SIG-M5 treated with dmso at 0.1 percent for 504 hours (cell line): ENCODE results near the gene ZNF212.
A peak's percentile ranks its signal among the peaks of the same experiment; 100 is the strongest.
"Not testable (repeated sequence)": the region's sequence is repeated elsewhere in the genome, so short reads cannot be mapped to it uniquely, and the experiment has no call there.

Source experiments
- DNase-seq: peaks from one replicate; lab custom pipeline; 2025; ENCODE audit not compliant: unreplicated experiment; lab: John Stamatoyannopoulos, UW

Gene ZNF212

DNA sequence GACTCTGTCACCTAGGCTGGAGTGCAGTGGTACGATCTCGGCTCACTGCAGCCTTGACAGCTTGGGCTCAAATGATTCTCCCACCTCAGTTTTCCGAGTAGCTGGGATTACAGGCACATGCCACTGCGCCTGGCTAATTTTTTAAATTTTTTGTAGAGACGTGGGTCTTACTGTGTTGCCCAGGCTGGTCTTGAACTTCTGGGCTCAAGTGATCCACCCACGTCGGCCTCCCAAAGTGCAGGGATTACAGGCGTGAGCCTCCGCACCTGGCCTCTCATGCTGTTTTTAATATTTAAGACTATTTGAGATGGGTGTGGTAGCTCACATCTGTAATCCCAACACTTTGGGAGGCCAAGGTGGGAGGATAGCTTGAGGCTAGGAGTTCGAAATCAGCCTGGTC lies 12.1 kb downstream of the ZNF212 start:
- not testable (repeated sequence) for DNase-seq

DNA sequence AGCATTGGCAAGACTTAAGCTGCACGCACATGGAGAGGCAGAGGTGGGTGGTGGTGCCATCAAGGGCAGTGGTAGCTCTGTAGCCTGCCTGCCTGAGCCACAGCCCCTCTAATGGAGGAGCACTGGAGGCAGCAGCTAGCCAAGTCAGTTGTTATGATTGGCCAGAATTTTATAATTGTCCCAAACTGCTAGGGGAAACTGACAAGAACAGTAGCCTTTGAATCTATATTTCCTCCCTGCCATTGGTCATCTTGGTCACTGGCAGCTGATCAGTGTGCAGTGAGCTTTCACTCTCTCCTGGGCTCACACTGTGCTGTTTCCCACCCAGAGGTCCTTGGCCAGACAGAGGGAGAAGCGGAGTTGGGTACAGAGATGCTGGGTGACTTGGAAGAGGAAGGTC lies 12.9 kb downstream of the ZNF212 start:
- DNase-seq, result no peak

DNA sequence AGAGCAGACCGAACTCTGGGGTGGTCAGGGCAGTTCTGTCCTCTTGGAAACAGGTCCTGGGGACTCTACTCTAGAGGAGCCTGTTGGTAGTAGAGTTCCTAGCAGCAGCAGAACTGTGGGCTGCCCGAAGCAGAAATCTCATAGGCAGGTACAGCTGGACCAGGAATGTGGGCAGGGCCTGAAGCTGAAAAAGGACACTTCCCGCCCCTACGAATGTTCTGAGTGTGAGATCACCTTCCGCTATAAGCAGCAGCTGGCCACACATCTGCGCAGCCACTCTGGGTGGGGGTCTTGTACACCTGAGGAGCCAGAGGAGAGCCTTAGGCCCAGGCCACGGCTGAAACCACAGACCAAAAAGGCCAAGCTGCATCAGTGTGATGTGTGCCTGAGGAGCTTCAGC lies 14.2 kb downstream of the ZNF212 start:
- no peak for DNase-seq

DNA sequence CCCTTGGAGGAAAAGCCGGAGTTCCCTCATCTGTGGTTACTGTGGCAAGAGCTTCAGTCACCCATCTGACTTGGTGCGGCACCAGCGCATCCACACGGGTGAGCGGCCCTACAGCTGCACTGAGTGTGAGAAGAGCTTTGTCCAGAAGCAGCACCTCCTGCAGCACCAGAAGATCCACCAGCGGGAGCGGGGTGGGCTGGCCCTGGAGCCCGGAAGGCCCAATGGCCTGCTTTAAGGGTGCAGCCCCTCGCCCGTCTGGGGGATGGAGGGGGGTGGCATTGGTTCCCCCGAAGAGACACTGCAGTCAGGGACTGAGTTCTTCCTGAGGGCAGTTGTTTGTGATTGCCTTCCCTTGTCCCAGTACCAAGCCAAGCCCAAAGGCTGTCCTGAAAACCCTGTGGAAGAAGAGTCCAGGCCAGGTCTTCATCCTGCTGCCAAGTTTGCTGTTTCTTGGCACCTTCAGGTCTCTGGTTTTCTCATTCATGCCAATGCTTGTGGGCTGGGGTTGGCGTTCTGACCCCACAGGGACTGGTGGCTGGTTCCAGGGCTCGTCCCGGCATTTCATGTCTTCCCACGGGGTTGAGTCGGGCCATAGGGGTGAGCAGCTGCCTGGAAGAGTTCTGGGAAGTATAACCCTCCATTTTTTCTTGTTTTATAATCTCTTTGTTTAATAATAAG lies 14.9 kb downstream of the ZNF212 start:
- no peak for DNase-seq

DNA sequence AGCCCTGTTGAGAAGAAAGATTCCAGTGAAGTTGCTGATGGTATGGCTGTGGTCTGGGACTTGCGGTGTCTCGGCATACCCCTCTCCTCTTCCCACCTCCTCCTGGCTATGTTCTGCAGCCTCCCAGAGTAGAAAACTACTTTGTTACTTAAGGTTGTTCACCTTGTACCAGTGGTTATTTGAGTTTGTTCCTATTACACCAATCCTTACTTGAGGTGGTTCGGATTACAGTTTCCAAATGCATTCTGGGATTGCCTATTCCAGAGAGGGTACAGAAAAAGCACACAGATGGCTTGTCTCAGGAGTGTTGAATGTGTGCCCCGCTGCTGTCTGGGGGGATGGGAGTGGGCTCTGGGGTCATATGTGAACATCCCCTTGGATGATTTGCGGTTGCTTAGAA lies 15.7 kb downstream of the ZNF212 start:
- no peak for DNase-seq

DNA sequence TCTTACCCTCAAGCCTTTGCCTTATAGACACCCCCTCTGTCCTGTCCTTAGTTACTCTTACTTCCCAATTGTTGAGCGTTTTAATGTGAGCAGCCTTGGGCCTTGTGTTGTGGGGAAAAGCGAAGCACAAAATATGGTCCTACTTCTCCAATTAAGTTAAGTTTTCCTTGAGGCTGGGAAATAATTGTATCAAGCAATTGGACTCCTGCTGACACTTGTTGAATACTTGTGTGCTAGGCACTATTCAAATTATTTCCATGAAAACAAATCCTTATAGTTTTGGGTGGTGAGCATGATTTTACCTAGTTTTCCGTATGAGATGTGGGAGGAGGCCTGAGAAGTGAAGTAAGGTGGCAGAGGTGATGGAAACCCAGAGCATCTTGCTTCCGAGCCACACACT lies 17.1 kb downstream of the ZNF212 start:
- no peak for DNase-seq

DNA sequence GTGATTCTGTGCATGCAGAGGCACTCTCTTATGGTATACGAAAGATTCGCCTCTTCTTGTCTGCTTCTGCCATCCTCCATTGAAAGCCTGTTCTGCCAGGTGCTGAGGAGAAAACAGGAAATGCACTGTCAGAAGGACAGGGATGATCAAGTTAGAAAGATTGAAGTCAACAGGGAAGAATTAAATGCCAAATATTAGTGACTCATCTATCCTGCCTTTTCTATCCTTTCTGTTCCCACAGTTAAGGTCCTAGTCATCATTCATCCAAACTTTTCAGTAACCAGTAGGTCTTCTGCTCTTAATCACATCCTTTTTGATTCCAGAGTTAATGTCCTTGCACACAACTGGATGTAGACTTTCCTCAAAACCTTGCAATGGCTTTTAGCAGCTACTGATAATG lies 17.7 kb downstream of the ZNF212 start:
- no peak for DNase-seq

DNA sequence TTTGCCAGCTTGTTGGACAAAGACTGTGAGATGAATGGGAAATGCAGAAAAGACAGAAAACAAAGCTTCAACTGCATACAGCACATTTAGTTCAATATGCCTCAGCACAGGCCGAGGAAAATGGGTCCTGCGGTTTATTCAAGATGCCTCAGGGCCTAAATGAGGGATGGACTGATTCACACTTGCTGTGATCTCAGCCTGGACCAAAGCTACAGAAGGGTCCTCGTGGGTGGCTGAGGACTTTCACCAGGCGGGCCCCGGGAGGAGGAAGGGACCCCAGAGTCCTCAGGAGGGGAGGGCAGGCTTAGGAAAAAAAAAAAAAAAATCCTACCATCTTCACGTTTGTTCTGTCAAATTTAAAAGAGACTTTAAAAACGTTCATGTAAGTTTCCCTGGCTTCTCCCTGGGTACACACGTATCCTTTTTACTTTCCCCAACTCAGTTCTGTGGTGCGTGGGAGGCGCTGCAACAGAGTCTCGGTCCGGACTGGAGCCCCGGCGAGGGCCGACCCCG lies 21.9 kb downstream of the ZNF212 start:
- no peak for DNase-seq

DNA sequence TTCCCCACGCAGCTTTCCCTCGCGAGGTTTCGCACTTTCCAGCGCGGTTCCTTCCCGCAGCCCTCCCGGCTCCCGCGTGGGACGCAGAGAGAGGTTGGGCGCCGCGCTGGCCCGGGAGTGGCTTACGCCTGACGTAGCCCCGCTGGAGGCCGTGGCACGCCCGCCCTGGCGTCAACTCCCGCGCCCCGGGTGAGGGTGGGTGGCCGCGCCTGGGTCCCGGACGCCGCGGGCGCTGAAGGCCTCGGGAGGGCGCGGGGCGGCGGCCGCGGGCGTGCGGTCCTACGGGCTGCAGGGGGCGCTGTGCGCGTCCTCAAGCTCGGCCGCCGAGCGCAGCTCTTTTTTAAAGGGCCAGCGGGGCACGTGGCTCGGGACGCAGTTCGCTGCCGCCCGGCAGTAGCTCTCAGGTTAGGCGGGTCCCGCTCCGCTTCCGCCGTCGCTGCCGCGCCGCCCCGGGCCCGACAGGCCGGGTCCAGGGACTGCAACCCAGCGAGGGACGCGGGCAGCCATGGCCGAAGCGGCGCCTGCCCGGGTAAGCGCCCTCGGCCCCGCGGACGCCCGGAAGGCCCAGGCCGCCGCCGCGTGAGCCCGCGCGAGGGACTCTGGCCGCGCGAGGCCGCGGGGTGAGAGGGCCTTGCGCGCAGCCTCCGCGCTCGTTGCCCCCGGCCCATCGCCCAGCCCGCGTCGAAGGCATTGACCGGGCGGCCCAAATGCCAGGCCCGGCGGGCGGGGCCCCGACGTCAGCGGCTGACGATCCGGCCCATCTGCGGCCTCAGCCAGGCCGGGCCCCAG lies 22.6 kb downstream of the ZNF212 start, which contains the start of gene ZNF783:
TSS of gene ZNF783 (plus strand) at position 368 of the 789 bp plus-strand sequence. CDS start at position 506, 138 bp downstream.
- peak; percentile 83 for DNase-seq

DNA sequence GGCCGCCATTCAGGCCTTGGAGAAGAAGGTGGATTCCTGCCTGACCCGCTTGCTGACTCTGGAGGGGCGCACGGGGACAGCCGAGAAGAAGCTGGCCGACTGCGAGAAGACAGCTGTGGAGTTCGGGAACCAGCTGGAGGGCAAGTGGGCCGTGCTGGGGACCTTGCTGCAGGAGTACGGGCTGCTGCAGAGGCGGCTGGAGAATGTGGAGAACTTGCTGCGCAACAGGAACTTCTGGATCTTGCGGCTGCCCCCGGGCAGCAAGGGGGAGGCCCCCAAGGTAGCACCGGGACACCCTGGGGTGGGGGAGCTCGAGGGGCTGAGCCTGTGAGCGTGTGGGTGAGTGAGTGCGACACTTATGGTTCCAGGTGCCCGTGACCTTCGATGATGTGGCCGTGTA lies 27.0 kb downstream of the ZNF212 start:
- no peak for DNase-seq

DNA sequence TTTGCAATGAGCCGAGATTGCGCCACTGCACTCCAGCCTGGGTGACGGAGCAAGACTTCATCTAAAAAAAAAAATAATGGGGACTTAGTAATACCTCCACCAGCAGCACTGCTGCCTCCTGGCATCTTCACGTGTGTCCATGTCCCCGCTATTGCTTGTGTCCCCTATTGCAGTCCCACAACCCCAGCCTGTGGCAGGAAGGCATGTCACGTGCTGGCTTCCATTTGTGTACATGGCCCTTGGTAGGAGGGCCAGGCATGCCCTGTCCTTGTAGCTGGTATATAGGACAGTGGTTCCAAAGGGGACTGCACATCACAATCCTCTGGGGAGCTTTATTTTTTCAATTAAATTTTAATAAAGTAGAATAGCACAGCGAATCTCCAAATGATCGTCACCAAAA lies 28.3 kb downstream of the ZNF212 start:
- DNase-seq, result no peak

DNA sequence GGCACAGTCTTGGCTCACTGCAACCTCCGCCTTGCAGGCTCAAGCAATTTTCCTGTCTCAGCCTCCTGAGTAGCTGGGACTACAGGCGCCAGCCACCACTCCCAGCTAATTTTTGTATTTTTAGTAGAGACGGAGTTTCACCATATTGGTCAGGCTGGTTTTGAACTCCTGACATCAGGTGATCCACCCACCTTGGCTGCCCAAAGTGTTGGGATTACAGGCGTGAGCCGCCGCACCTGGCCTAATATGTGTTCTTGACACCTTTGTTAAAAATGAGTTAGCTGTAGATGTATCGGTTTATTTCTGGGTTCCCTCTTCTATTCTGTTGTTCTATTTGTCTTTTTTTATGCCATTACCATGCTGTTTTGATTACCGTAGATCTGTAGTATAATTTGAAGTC lies 35.0 kb downstream of the ZNF212 start:
- not testable (repeated sequence) for DNase-seq

DNA sequence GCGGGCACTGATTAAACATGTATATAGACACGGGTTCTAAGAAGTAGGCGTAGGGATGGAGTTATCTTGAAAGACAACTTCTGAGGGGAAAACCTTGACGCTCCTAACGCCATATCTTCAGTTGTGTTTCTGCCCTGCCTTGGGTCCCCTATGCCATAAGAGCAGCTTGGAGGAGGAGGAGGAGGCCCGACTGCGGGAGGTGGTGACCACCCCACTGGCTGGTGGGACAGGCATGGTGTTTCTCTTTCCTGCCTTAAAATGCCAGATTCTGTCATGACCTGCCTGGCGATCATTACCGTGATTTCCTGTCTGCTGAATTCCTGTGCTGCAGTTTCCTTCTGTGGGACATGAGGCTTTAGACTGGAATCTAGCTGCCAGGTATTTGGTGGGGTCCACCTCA lies 38.4 kb downstream of the ZNF212 start:
- DNase-seq, result no peak

DNA sequence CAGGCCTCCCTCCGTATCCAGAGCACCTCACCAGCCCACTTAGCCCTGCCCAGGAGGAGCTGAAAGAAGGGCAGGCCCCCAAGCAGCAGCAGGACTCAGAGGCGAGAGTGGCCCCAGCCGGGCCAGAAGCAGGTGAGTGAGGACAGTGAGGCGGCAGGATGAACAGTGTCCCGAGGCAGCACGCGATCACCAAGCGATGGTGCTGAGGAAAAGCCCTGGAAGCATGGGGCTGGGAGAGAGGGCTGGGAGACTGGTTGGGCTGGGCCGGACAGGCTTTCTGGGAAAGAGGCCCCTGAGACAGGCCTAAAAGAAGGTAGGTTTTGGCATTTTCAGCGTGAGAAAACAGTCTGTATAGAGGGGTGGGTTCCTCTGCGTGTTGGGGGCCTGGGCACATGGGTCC lies 38.9 kb downstream of the ZNF212 start:
- DNase-seq, result no peak

DNA sequence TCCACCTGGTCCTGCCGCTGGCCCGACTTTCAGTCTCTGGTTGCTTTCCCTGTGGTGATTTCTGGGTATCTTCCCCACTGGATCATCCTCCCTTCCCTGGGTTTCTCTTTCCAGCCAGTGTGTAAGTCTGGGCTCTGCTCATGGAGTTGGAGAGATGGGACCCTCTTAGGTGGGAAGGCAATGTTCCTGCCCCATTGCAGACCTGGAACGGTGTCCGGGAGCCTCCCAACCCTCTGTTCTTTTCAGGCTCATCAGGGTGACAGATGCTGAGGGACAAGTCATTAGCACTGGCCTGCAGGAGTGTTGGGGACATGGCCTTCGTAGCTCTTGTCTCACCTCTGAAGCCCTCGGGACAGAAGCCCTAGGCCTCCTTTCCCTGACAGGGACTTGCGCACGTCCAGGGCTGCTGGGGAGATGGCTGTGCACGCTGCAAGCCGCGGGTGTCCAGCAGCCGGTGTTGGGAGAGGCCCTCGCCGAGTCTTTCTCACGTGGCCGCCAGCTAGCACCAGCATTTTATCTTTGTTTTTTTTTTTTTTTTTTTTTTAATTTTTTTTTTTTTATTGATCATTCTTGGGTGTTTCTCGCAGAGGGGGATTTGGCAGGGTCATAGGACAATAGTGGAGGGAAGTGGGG lies 39.8 kb downstream of the ZNF212 start:
- no peak for DNase-seq

DNA sequence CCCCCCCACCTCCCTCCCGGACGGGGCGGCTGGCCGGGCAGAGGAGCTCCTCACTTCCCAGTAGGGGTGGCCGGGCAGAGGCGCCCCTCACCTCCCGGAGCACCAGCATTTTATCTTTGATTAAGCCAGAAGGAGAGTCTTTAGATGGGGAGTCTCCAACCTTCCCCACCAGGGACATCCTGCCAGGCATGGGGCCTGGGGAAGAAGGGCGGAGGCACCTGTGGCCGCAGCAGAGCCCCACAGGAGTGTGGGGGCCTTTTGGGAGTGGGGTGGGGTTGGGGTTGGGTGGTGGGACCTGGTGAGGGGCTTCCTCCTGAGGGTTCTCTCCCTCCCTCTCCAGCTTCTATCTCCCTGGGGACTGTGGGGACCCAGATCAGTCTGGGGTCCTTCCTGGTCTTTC lies 40.7 kb downstream of the ZNF212 start:
- DNase-seq, result no peak

DNA sequence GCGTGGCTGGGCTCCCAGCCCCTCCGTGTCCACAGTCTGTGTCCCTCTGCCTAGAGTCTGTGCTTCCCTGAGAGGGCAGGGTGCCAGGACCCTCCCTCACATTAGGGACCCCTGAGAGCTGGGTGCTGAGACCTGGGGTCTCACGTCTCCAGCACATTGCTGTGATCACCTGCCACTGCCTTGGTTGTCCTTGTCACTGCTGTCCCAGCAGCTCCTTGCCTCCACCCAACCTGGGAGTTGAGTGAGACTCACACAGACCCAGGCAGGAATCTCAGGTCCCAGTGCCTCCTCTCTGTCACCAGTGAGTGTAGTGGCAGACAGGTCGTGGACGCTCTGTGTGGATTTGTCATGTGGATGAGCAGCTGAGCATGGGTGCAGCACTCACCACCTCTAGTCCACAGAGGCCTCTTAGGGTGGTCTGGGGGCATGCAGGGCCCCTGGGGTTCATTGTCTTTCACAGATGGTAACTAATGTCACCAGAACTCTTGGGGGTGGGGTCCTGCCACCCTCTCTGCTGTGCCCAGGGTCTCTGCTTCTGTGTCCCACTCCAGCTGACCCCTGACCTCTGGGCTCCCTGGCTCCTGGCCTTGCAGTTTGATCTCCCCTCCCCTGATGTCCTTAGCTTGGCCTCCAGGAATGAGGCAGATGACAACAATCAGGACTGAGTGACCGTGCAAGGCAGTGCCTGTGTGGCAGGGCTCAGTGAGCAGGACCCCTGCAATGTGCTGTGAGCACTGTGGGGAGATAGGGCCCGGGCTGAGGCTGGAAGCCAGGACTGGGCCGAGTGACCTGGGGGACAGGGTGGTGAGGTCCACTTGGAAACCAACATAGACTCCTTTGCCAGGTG lies 41.4 kb downstream of the ZNF212 start:
- no peak for DNase-seq

DNA sequence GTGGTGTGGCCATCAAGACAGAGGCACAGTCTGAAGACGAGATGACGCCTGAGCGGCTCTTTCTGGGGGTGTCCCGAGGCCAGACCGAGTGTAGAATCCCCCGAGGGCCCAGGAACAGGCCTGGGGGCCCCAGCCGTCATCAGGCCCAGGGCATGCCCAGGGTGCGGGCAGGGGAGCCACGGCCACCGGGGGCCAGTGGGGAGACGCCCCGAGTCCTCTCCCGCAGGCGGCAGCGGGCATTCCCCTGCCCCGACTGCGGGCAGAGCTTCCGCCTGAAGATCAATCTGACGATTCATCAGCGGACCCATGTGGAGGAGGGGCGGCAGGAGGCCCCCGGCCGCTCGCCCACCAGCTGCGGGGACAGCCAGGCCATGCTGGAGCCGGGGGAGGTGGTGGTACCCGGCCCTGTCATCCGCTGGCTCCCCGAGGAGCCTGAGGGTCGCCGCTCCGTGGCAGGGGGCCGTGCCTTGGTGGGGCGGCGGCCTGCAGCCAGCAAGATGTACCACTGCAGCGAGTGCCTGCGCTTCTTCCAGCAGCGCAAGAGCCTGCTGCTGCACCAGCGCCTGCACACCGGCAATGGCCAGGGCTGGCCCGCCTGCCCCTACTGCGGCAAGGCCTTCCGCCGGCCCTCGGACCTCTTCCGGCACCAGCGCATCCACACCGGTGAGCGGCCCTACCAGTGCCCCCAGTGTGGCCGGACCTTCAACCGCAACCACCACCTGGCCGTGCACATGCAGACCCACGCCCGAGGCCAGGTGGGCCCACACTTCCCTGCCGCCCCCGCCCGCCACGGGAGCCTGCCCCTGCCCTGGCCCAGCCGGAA lies 42.3 kb downstream of the ZNF212 start:
- no peak for DNase-seq

DNA sequence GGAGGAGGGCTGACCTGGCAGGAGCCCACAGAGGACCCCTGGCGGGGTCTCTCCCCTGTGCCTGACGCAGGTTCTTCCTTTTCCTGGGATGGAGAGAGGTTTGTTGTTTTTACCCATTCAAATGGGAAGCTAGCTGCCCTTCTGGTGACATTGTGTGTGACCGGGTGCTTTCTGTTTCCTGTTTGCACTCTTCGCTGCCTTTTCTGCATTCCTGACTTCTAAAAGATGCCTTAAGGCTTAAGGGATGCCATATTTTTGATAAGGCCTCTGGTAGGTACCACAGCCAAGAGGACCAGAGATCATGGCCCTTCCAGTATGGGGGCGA lies 42.8 kb downstream of the ZNF212 start:
- DNase-seq, result no peak

DNA sequence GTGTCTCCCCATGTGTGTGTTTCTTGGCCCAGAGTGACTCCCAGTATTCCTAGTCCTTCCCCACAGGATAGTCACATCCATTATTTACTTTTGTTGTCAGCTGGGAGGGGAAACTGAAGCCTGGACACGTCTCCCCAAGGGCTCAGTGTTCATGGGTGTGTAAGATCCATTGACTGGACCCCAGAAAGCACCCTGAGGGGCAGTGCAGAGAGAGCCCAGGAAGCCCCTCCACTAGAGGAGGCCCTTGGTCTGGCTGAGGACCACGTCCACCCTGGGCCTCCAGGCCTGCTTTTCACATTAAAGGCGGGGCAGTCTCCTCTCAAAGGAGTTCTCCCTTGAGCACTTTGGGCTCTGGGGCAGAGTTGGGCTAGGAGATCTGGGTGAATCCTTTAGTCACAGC lies 43.9 kb downstream of the ZNF212 start:
- DNase-seq, result no peak
